Uterus (tissue), 4 donors: ENCODE results near the gene ZNF516. TPM values are rescaled to one million over a fixed set of nuclear protein-coding genes. Genes with fewer than 3 reads are reported as not detected.

Experiments used
- DNase-seq, 2 donors: peaks; one replicate each; pipeline ENCODE4 v3.0.0-alpha.2; 2019 to 2020
- H3K27ac ChIP-seq, 2 donors: fragments of 200-600 bp; sonication (generic); 1 replicate in 1 of 2; 2 replicates in 1 of 2; pipeline ENCODE4 v1.5.1; 2016 to 2018
- H3K27me3 ChIP-seq, 2 donors: fragments of 200-600 bp; sonication (generic); one replicate each; pipeline ENCODE4 v1.5.1; 2018 to 2019; ENCODE audit warnings: control low read depth in 1 of 2
- H3K36me3 ChIP-seq, 2 donors: fragments of 200-600 bp; sonication (generic); one replicate each; pipeline ENCODE4 v1.5.1; 2019; ENCODE audit warnings: control low read depth in 1 of 2
- H3K4me1 ChIP-seq, 2 donors: fragments of 200-600 bp; sonication (generic); one replicate each; pipeline ENCODE4 v1.5.1; 2018 to 2019; ENCODE audit warnings: control low read depth in 1 of 2
- H3K4me3 ChIP-seq, 2 donors: fragments of 200-600 bp; sonication (generic); 1 replicate in 1 of 2; 2 replicates in 1 of 2; pipeline ENCODE4 v1.5.1; 2018 to 2019; ENCODE audit warnings: mild to moderate bottlenecking in 1 of 2
- H3K9me3 ChIP-seq, 2 donors: fragments of 200-600 bp; sonication (generic); one replicate each; pipeline ENCODE4 v1.5.1; 2019; ENCODE audit warnings: control low read depth in 1 of 2
- POLR2A ChIP-seq, 2 donors: fragments of 450-650 bp; IDR thresholded peaks; one replicate each; pipeline ENCODE4 v1.6.1; 2016; ENCODE audit warnings: antibody characterized with exemption in 2 of 2, mild to moderate bottlenecking in 1 of 2, moderate library complexity in 1 of 2
- intact Hi-C: fragments of 100-400 bp; cut with DNase I; formaldehyde crosslinking; loops from one replicate; pipeline ENCODE4 v1.15.1; 2023; ENCODE audit warnings: low total_unique reads
- total RNA-seq, 4 donors: library from RNA; depleted of rRNA in 3 of 4; stranded (reverse); fragments of >200 nt in 3 of 4; gene quantifications; one replicate each; pipeline versions ENCODE4 v1.1.0 to v1.2.4, GENCODE V29; 2014 to 2023
- TF ChIP-seq, protein P1 (sequence below), 4 experiments: fragments of 200-600 bp in 2 of 4; fragments of 450-650 bp in 2 of 4; sonication (generic) in 2 of 4; IDR thresholded peaks; one replicate each; pipeline ENCODE4 v1.5.1; 2016 to 2019; ENCODE audit warnings: antibody characterized with exemption in 4 of 4, mild to moderate bottlenecking in 2 of 4, moderate library complexity in 1 of 4
- donor health status: DM: yes; HTN: yes; CAD: no.

Gene ZNF516
- total RNA-seq, 4 donors from 2014 or later: 29.4 to 177 (median 65.7) TPM

DNA sequence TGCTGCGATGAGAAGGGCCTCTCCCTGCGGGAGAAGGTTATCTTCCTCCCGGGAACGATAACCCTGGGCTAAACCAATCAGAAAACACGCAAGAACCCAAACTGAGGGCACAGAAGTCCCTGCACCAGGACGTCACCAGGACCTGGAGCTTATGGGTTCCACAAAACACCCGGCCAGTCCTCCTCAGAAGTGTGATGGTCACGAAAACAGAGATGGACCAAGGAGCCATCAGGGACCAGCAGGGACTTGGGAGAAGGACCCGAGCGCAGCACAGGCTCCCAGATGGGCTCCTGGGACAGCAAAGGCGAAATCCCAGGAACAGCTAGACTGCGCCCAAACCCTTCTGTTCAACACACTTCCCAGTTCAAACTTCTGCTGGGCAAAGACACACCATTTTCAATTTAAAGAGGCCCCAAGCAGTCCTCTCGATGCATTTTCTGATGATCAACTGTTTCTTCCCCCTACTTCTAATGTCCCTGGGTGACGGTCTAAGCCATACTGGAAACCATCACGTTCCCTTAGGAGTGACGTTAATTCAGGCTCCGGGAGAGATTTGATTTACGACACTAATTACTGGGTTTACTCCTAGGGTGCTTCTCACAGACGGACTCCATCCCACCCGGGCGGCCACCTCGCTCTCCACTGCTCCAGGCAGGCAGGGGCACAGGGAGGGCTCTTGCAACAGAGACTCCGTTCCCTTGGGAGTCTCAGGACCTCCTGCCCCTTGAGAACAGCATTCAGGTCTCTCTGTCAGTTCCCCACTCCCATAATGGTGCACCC is 29.2 kb downstream of the ZNF516 start:
- Histone ChIP-seq H3K4me3 (no peak overlapping the region), H3K27me3 (no peaks in the 10 kb centered on the region), H3K27ac (peak overlapping the region; percentile 55 to 64), H3K4me1 (peaks cover 5 to 9% of the 10 kb centered on the region in 2 donors), H3K36me3 (no peaks in the 10 kb centered on the region), H3K9me3 (no peaks in the 10 kb centered on the region)
- DNase-seq: peak in 1 of 2 donors; percentile 24
- TF ChIP-seq POLR2A (IDR thresholded peaks at IDR 0.05): no peak
- TF ChIP-seq, protein P1, sequence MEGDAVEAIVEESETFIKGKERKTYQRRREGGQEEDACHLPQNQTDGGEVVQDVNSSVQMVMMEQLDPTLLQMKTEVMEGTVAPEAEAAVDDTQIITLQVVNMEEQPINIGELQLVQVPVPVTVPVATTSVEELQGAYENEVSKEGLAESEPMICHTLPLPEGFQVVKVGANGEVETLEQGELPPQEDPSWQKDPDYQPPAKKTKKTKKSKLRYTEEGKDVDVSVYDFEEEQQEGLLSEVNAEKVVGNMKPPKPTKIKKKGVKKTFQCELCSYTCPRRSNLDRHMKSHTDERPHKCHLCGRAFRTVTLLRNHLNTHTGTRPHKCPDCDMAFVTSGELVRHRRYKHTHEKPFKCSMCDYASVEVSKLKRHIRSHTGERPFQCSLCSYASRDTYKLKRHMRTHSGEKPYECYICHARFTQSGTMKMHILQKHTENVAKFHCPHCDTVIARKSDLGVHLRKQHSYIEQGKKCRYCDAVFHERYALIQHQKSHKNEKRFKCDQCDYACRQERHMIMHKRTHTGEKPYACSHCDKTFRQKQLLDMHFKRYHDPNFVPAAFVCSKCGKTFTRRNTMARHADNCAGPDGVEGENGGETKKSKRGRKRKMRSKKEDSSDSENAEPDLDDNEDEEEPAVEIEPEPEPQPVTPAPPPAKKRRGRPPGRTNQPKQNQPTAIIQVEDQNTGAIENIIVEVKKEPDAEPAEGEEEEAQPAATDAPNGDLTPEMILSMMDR (IDR thresholded peaks at IDR 0.05): no peak
- intact Hi-C loops: no loop called here

DNA sequence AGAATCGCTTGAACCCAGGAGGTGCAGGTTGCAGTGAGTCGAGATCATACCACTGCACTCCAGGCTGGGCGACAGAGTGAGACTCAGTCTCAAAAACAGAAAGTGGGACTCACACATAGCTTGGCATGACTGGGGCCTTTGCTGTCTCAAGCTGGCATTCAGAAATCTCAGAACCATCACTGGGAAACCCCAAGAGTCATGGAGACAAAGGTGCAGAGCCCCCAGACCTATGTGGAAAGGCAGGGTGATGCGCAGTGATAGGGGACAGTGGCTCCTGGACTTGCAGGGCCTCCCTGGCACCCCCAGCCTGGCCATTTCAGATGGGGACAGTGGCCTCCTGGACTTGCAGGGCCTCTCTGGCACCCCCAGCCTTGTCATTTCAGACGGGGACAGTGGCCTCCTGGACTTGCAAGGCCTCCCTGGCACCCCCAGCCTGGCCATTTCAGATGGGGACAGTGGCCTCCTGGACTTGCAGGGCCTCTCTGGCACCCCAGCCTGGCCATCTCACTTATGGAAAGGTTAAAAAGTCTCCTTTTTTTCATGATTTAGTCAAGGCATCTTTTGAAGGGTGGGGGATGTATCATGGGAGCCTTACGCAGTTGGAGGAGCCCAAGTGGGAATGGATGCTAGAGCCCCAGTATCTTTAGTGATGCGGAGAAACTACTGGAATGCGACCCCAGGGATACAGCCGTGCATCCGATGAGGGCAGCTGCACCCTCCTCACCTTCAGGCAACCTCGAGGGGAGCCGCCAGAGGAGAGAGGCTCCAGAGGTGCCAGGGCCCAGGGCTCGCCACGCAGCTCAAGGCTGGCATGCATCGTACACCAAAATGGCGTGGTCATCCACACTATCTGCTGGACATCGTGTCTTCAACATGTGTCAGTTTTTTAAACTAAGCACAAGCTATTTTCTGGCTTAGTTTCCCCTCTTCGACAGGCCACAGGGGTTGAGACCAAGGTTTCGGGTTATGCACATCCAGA is 30.5 kb downstream of the ZNF516 start:
- TF ChIP-seq POLR2A (IDR thresholded peaks at IDR 0.05): no peak
- TF ChIP-seq, protein P1 (IDR thresholded peaks at IDR 0.05): no peak

DNA sequence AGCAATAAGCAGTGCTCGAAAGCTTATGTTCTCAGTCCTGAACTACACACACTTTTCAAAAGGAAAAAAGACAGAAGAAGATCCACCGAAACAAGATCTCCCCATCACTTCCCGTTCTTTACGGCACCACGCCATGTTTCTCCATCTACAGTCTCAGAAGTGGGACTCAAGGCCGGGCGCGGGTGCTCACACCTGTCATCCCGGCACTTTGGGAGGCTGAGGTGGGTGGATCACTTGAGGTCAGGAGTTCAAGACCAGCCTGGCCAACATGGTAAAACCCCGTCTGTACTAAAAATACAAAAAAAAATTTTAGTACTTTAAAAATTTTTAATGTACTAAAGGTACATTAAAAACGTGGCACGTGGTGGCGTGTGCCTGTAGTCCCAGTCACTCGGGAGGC is 31.2 kb downstream of the ZNF516 start:
- intact Hi-C loops: no loop called here
- no peaks in the 10 kb centered on the region for H3K27me3 ChIP-seq
- H3K36me3 ChIP-seq: no peaks in the 10 kb centered on the region
- TF ChIP-seq, protein P1 (IDR thresholded peaks at IDR 0.05): no peak
- TF ChIP-seq POLR2A (IDR thresholded peaks at IDR 0.05): no peak
- peak overlapping the region in 1 of 2 donors; percentile 64 for H3K27ac ChIP-seq
- DNase-seq: no peak
- H3K4me1 ChIP-seq: peaks cover 5 to 14% of the 10 kb centered on the region in 2 donors
- H3K9me3 ChIP-seq: no peaks in the 10 kb centered on the region
- no peak overlapping the region for H3K4me3 ChIP-seq

More for the DNA sequence above, 30.5 kb downstream of the ZNF516 start:
- Histone ChIP-seq H3K9me3 (no peaks in the 10 kb centered on the region), H3K27me3 (no peaks in the 10 kb centered on the region), H3K4me3 (no peak overlapping the region), H3K36me3 (no peaks in the 10 kb centered on the region), H3K27ac (peak overlapping the region; percentile 55 to 64), H3K4me1 (peaks cover 5 to 9% of the 10 kb centered on the region in 2 donors)
- no peak for DNase-seq
- intact Hi-C loops: no loop called here

DNA sequence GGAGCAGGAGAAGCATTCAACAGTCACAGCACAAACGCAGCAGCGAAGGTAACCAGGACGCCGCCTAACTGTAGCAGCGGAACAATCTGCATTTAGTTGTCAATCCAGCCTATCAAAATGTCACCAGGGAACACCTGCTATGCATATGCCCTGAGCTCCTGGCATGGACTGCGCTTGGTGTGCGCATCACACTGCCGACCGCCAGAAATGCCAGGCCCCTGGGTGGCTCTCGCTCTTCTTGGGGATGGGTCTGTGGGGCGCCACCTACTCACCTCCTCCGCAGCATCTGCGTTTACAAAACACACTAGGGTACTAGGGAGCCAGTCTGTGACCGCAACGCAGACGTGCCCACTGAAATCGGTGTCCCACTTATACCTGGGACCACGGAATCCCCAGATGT is 31.7 kb downstream of the ZNF516 start:
- Histone ChIP-seq H3K4me1 (peaks cover 5 to 14% of the 10 kb centered on the region in 2 donors), H3K27ac (peak overlapping the region in 1 of 2 donors; percentile 64), H3K27me3 (no peaks in the 10 kb centered on the region), H3K36me3 (no peaks in the 10 kb centered on the region), H3K4me3 (no peak overlapping the region), H3K9me3 (no peaks in the 10 kb centered on the region)
- intact Hi-C loops: no loop called here
- TF ChIP-seq POLR2A (IDR thresholded peaks at IDR 0.05): no peak
- TF ChIP-seq, protein P1 (IDR thresholded peaks at IDR 0.05): no peak
- DNase-seq: no peak
